Esophagus muscularis mucosa (tissue), 4 donors: Measurements from ENCODE around the gene CALCR.

Experiments
- CTCF ChIP-seq, 3 experiments: fragments of 200-600 bp in 2 of 3; fragments of 450-650 bp in 1 of 3; sonication (generic) in 2 of 3; IDR thresholded peaks; one replicate each; pipeline ENCODE4 v1.5.1; 2017 to 2019; ENCODE audit warnings: antibody characterized with exemption in 3 of 3, mild to moderate bottlenecking in 2 of 3, moderate library complexity in 1 of 3
- EP300 ChIP-seq: sonication (generic); formaldehyde crosslinking; IDR thresholded peaks from one replicate; pipeline ENCODE4 v1.6.1; 2017; ENCODE audit warnings: antibody characterized with exemption
- POLR2A ChIP-seq: fragments of 450-650 bp; IDR thresholded peaks from one replicate; pipeline ENCODE4 v1.6.1; 2017; ENCODE audit warnings: antibody characterized with exemption, moderate library complexity, mild to moderate bottlenecking, low read depth

- TF ChIP-seq CTCF (IDR thresholded peaks at IDR 0.05) = no peak
- TF ChIP-seq POLR2A = no peak
- TF ChIP-seq EP300 = no peak
Observed at GRCh38 chr7:93378131-93378760, 196.3 kb downstream of the CALCR start.
